ENCODE results near the gene CDKAL1.

- TF ChIP-seq POLR2A (IDR thresholded peaks at IDR 0.05), result no peak
- no peak for TF ChIP-seq CTCF (IDR thresholded peaks at IDR 0.05 in 8 of 11, conservative IDR thresholded peaks at IDR 0.05 in 3 of 11)
- no peak for TF ChIP-seq POLR2AphosphoS5 (IDR thresholded peaks at IDR 0.05)
Observed at GRCh38 chr6:20808924-20809323, 274.7 kb downstream of the CDKAL1 start.

Data from spleen (tissue), 7 donors.